Measurements from ENCODE around the gene NBEAL2. TPM values are rescaled to one million over a fixed set of nuclear protein-coding genes. Genes with fewer than 3 reads are reported as not detected.

The NBEAL2 gene
- total RNA-seq, 1 donor: 4.3 TPM

- Histone ChIP-seq H2AFZ (ENCODE audit: low read length) (no peak overlapping the region), H3K4me2 (ENCODE audit: insufficient read depth, low read length) (no peak overlapping the region), H3K27me3 (ENCODE audit: insufficient read depth, low read length) (no peaks in the 10 kb centered on the region), H3K79me2 (ENCODE audit: insufficient read depth, low read length) (no peaks in the 10 kb centered on the region), H3K4me1 (ENCODE audit: insufficient read depth, low read length) (no peaks in the 10 kb centered on the region), H3K9me3 (ENCODE audit: low read depth, low read length) (no peaks in the 10 kb centered on the region), H3K4me3 (ENCODE audit: insufficient read depth, low read length) (no peak overlapping the region), H3K36me3 (ENCODE audit: insufficient read depth, low read length) (no peaks in the 10 kb centered on the region), H3K27ac (ENCODE audit: low read depth, low read length) (no peak overlapping the region), H4K20me1 (ENCODE audit: insufficient read depth, low read length) (no peaks in the 10 kb centered on the region)
- peak; percentile 69 for DNase-seq (ENCODE audit: insufficient read length, low spot score, missing footprints)
- no peak for TF ChIP-seq CTCF (IDR thresholded peaks at IDR 0.05; ENCODE audit: extremely low read depth, low read depth, low read length)
Observed at GRCh38 chr3:46984591-46985459, 5.4 kb downstream of the NBEAL2 start.

- Histone ChIP-seq H3K27me3 (ENCODE audit: insufficient read depth, low read length) (no peaks in the 10 kb centered on the region), H3K4me3 (ENCODE audit: insufficient read depth, low read length) (no peak overlapping the region), H3K27ac (ENCODE audit: low read depth, low read length) (no peak overlapping the region), H3K79me2 (ENCODE audit: insufficient read depth, low read length) (no peaks in the 10 kb centered on the region), H3K9me3 (ENCODE audit: low read depth, low read length) (no peaks in the 10 kb centered on the region), H3K4me2 (ENCODE audit: insufficient read depth, low read length) (no peak overlapping the region), H2AFZ (ENCODE audit: low read length) (no peak overlapping the region), H3K4me1 (ENCODE audit: insufficient read depth, low read length) (no peaks in the 10 kb centered on the region), H4K20me1 (ENCODE audit: insufficient read depth, low read length) (no peaks in the 10 kb centered on the region), H3K36me3 (ENCODE audit: insufficient read depth, low read length) (no peaks in the 10 kb centered on the region)
- peak; percentile 85 for DNase-seq (ENCODE audit: insufficient read length, low spot score, missing footprints)
- no peak for TF ChIP-seq CTCF (IDR thresholded peaks at IDR 0.05; ENCODE audit: extremely low read depth, low read depth, low read length)
Observed at GRCh38 chr3:46985588-46985987, 6.1 kb downstream of the NBEAL2 start.

GRCh38 chr3:46986055-46986730, 6.7 kb downstream of the NBEAL2 start:
- Histone ChIP-seq H4K20me1 (ENCODE audit: insufficient read depth, low read length) (no peaks in the 10 kb centered on the region), H3K4me3 (ENCODE audit: insufficient read depth, low read length) (no peak overlapping the region), H3K36me3 (ENCODE audit: insufficient read depth, low read length) (no peaks in the 10 kb centered on the region), H3K9me3 (ENCODE audit: low read depth, low read length) (no peaks in the 10 kb centered on the region), H3K4me1 (ENCODE audit: insufficient read depth, low read length) (no peaks in the 10 kb centered on the region), H3K27ac (ENCODE audit: low read depth, low read length) (no peak overlapping the region), H3K4me2 (ENCODE audit: insufficient read depth, low read length) (no peak overlapping the region), H3K27me3 (ENCODE audit: insufficient read depth, low read length) (no peaks in the 10 kb centered on the region), H2AFZ (ENCODE audit: low read length) (no peak overlapping the region), H3K79me2 (ENCODE audit: insufficient read depth, low read length) (no peaks in the 10 kb centered on the region)
- DNase-seq (ENCODE audit: insufficient read length, low spot score, missing footprints): peak; percentile 86
- no peak for TF ChIP-seq CTCF (IDR thresholded peaks at IDR 0.05; ENCODE audit: extremely low read depth, low read depth, low read length)

GRCh38 chr3:46986782-46987310, 7.4 kb downstream of the NBEAL2 start:
- no peaks in the 10 kb centered on the region for H3K79me2 ChIP-seq (ENCODE audit: insufficient read depth, low read length)
- H3K4me2 ChIP-seq (ENCODE audit: insufficient read depth, low read length): no peak overlapping the region
- H3K27me3 ChIP-seq (ENCODE audit: insufficient read depth, low read length): no peaks in the 10 kb centered on the region
- no peaks in the 10 kb centered on the region for H3K36me3 ChIP-seq (ENCODE audit: insufficient read depth, low read length)
- H3K9me3 ChIP-seq (ENCODE audit: low read depth, low read length): no peaks in the 10 kb centered on the region
- H3K27ac ChIP-seq (ENCODE audit: low read depth, low read length): no peak overlapping the region
- H4K20me1 ChIP-seq (ENCODE audit: insufficient read depth, low read length): no peaks in the 10 kb centered on the region
- no peaks in the 10 kb centered on the region for H3K4me1 ChIP-seq (ENCODE audit: insufficient read depth, low read length)
- no peak overlapping the region for H2AFZ ChIP-seq (ENCODE audit: low read length)
- no peak for TF ChIP-seq CTCF (IDR thresholded peaks at IDR 0.05; ENCODE audit: extremely low read depth, low read depth, low read length)
- DNase-seq (ENCODE audit: insufficient read length, low spot score, missing footprints): peak; percentile 73
- no peak overlapping the region for H3K4me3 ChIP-seq (ENCODE audit: insufficient read depth, low read length)
